NCI-H128 (cell line): ENCODE measurements around the gene OR2AT4.
"Not testable (repeated sequence)": the region's sequence is repeated elsewhere in the genome, so short reads cannot be mapped to it uniquely, and the experiment has no call there.

Source experiments
- DNase-seq: peaks from one replicate; lab custom pipeline; 2025; ENCODE audit not compliant: unreplicated experiment; lab: John Stamatoyannopoulos, UW

Gene OR2AT4

DNA sequence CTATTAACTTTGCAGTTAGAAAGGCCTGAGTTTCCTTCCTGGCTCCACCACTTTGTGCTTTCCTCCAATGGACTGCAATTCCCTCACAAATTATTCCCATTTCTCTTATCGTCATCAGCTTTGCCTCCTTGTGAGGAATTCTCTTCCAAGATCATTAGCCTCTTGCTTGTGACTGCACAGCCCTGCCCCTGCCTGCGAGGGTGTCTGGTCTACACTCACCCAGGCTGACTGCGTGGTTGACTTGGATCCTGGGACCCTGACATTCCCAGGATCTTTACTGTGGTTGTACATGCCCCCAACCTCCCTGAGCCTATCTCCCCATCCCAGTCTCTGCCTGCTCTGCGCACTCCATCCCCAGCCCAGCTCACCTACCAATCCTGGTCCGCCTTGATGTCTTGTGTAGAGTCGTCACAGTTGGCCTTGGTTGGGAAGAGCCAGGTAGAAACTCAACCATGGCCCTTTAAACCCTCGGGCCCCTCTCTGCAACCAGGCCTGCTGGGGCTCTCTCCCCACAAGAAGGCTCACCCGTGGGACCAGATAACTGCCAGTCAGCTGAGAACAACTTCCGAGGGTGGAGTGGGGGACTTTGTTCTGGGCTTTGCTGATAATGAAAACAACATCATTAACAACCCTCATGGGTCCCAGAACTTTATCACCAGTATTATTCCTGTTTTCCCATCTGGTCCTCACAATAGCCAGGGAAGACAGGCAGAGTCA, at the start of gene OR2AT4:
Gene OR2AT4, minus strand, starts transcription at position 421 of the 717 bp plus-strand sequence.
- DNase-seq, result no peak

DNA sequence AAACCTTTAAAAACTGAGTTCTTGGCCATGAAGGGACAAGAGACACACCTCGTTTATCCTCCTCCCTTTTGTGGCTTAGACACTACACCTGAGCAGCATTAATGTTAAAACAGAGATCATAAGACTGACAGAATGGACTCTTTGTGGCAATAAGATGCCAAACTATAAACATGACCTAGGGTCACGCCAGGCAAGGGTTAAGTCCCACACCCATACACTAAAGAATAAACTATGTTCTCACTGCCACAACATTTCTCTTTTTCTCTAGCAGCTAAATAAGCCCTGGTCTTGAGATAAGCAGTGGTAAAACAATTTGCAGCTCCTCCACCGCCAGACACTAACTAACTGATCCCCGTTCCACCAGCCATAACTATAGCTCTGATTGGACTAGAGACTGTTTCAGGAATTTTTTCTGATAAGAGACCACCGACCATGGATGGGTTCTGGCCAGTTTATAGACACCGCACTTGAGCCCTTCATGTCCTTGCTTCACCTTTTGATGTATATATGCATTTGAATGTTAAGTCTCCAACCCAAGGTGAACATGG, 49.4 kb upstream of the OR2AT4 start:
- no peak for DNase-seq

DNA sequence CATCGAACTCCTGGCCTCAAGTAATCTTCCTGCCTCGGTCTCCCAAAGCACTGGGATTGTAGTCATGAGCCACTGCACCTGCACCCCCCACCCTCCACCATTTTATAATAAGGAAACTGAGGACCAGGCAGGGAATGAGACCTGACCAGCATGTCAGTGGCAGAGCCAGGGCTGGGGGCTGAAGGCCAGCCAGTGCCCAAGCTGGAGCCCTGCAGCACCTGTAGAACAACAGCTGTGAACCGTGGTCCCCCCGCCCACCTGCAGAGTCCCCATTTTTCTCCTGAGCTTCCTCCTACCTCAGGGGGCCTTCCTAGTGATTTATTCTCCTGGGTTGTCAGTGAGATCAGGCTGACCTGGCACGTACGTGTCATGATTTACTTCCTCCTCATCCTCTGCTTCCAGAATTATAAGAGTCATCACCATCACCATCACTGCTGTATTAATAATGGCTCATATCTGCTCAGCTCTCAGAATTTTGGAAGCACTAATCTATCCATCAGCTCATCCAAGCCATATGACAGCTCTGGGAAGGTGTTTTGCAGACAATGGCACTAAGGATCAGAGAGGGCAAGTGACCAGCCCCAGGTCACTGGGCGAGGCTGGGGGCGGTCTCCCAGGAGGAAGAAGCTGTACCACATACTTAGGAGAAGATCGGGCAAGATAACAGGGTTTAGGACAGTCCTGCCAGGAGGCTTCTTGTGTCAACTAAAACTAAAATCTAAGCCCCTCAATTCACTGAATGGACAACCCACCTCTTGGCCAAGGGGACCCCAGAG, 48.7 kb upstream of the OR2AT4 start:
- DNase-seq, result no peak

DNA sequence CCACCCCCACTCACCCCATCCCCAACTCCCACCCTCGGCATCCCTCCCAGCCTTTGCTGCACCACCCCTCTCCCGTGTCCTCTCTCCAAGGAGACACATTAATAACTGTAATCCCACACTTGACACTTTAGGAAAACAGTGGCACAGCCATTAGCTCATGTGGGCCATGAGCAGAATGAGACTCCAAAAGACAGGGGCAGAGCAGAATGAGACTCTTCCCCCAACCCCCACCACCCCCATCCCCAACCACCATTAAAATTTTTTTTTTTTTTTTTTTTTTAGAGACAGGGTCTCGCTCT, 48.0 kb upstream of the OR2AT4 start:
- DNase-seq, result no peak

DNA sequence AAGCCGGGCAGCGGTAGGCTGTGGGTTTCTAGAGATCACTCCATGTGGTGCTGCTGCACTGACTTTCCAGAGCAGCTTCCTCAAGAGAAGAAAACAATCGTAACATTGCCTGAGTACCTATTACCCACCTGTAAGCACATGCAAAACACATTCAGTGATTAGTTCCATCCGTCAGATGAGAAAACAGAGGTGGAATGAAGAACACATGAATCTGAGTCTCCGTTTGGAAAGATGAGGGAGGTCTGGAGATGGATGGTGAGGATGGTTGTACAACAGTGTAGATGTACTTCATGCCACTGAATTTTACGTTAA, 46.7 kb upstream of the OR2AT4 start:
- no peak for DNase-seq

DNA sequence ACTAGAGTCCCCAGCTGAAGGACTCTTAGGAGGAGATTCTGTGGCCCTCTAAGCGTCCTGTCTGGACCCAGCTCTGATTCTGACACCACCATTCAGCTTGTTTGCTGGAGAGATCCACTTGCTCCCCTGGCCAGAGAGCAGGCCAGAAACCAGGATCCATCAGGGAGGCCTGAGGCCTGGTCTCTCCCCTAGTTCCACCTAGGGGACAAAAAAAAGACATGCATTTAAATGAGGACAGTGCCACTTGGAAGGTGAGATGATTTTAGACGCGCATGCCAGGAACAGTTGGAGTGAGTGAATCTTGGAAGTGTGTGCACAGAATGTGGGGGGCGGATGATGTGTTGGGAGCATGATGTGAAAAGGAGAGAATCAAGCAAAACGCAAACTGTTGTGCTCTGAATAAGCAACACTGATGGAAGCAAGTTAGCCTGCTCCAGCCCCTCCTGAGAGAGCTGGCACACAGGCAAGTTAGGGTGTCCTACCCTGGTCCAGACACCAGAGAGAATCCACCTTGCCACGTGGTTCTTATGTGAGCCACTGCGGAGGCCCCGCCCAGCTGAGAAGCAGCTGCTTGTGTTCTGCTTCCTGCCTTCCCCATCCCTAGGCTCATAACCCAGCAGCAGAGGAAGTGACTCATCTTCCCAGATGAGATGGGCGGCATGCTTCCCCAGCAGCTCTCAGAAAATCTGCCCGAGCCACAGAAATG, 46.2 kb upstream of the OR2AT4 start:
- DNase-seq, result no peak

DNA sequence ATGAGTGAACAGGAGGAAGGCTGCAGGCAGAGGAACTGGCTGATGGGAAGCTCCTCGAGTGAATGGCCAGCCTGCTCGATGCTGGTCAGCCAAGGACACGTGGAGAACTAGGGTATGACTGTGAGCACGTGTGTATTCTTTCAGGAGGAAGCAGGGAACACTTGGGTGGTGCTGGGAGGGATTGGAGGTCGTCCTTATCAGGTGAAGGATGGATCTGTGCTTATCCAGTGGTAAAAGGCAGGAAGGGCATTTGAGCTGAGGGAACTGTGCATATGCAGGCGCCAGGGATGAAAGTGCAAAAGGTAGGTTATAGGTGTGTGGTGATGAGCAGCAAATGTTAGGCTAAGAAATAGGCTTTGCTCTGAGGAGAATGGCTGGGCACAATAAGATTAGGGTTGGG, 44.5 kb upstream of the OR2AT4 start:
- DNase-seq, result no peak

DNA sequence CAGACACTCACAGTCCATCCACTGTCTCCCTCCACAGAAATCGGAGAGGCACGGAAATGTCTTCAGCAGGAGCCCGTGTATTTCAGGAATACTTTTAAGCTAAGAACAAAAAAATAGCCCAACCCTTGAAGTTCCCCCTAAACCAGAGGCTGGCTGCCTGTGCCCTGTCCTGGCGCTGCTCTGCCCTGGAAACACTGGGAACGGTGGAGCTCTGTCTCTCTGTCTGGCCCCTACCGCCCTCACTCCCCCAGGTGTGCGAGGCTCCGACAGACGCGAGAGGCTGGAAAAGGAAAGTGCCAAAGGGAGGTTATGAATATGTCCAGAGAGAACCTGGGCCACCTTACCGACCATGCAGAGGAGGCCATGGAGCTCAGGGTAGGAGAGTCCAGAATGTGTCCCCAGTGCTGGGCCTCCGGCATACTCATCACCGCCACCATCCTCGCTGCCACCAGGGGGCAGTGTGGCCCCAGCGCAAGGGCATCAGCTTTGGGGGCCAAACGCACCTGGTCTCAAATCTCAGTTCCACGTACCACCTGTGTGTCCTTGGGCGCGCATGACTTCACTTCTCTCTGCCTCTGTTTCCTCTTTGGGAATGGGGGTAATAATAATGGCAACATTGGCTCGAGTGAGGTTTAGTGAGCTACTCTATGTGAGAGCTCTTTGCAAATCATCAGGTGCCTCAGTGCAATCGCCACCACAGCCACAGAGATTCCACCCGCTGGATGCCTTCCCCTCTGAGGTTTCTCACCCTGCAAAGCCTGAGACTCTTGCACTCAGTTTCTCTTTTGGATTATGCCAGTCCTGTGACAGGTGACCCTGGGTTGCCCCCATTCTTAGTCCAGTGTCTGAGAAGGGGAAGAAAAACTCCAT, 43.8 kb upstream of the OR2AT4 start:
- DNase-seq, result no peak

- no peak for DNase-seq
Observed at GRCh38 chr11:75135651-75136050, 39.0 kb upstream of the OR2AT4 start.

GRCh38 chr11:75135021-75135650, 38.5 kb upstream of the OR2AT4 start:
- no peak for DNase-seq

- no peak for DNase-seq
Observed at GRCh38 chr11:75133976-75134375, 37.3 kb upstream of the OR2AT4 start.

GRCh38 chr11:75132080-75132479, 35.4 kb upstream of the OR2AT4 start:
- no peak for DNase-seq

DNA sequence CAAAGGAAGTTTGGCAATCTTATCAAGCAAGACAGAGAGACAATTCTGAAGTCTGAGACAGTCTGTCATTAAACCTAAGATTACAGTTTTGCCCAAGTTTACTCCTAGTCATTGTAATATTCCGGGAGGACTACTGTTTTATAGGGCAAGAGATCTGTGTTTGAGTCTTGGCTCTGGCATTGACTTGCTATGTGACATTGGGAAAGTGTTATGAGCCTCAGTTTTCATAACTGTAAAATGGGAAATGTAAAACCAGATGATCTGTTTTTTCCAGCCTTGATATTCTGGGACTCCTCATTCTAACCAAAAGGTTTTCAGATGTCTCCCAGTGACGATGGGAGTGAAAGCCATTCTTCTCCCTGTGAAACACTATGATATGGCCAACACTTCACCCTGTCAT, 29.9 kb upstream of the OR2AT4 start:
- DNase-seq, result no peak

- no peak for DNase-seq
Observed at GRCh38 chr11:75118577-75118976, 21.9 kb upstream of the OR2AT4 start.

- DNase-seq, result no peak
Observed at GRCh38 chr11:75114465-75114864, 17.8 kb upstream of the OR2AT4 start.

GRCh38 chr11:75113030-75113429, 16.4 kb upstream of the OR2AT4 start:
- DNase-seq, result no peak

DNA sequence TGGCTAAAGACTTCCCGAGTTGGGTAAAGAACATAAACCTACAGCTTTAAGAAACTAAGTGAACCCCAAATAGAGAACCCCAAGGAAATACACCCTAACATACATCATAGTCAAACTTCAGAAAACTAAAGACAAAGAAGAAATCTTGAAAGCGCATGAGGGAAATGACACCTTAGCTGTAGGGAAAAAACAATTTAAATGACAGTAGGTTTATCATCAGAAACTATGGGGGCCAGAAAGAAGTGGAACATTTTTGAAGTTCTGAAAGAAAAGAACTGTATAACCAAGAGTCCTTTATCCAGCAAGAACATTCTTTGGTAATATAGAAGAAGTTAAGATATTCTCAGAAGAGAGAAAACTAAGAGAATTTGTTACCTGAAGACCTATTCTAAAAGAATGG, 15.5 kb upstream of the OR2AT4 start:
- no peak for DNase-seq

GRCh38 chr11:75107187-75107586, 10.5 kb upstream of the OR2AT4 start:
- no peak for DNase-seq

GRCh38 chr11:75105967-75106681, 9.4 kb upstream of the OR2AT4 start:
- DNase-seq, result not testable (repeated sequence)

DNA sequence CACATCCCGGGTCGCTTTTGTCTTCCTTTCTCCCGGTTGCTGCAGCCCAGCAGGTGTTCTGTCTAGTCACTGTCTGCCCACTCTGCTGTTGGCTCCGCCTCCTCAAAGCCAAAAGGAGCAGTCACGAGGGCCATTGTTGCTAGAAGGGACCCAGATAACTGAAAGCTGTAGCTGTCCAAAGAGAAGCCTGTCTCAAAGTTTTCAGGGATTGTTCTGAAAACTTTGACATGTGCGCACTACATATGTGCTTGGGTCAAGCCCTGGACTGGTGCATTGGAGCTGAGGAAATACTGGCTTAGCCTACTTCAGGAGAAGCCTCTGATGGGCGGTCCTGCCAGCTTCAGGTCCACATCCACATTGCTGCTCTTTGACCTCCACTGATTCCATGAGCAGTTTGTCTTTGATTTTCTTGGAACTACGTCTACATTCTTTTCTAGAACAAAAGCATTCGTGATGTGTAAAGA, 8.8 kb upstream of the OR2AT4 start:
- no peak for DNase-seq
